Lower lobe of right lung (tissue), 2 donors: Measurements from ENCODE around the gene GADD45GIP1. TPM values are rescaled to one million over a fixed set of nuclear protein-coding genes. Genes with fewer than 3 reads are reported as not detected.

Source experiments
- ATAC-seq, 2 donors: fragments of 200-7000 bp; cut with Tn5 transposase; one replicate each; pipeline ENCODE4 v1.9.1; 2020 to 2022; ENCODE audit warnings: mild to moderate bottlenecking in 2 of 2, moderate library complexity in 2 of 2
- DNase-seq: peaks from one replicate; pipeline ENCODE4 v3.0.0-alpha.2; 2020
- H3K27ac ChIP-seq: fragments of 200-600 bp; one replicate; pipeline ENCODE4 v1.8.0; 2022
- H3K27me3 ChIP-seq: fragments of 200-600 bp; one replicate; pipeline ENCODE4 v1.8.0; 2022; ENCODE audit warnings: low read depth
- H3K36me3 ChIP-seq: fragments of 200-600 bp; one replicate; pipeline ENCODE4 v1.8.0; 2022; ENCODE audit warnings: mild to moderate bottlenecking
- H3K4me1 ChIP-seq: fragments of 200-600 bp; one replicate; pipeline ENCODE4 v1.8.0; 2022
- H3K4me3 ChIP-seq: fragments of 200-600 bp; one replicate; pipeline ENCODE4 v1.8.0; 2022; ENCODE audit warnings: mild to moderate bottlenecking
- H3K9me3 ChIP-seq: fragments of 200-600 bp; one replicate; pipeline ENCODE4 v1.8.0; 2022
- CTCF ChIP-seq: fragments of 200-600 bp; IDR thresholded peaks from one replicate; pipeline ENCODE4 v1.8.0; 2022; ENCODE audit warnings: antibody characterized with exemption, mild to moderate bottlenecking
- intact Hi-C: fragments of 100-400 bp; cut with DNase I; formaldehyde crosslinking; loops from one replicate; pipeline ENCODE4 v1.11.0; 2022
- microRNA-seq: library from miRNA; unstranded; fragments of <30 nt; microRNA quantifications from one replicate; pipeline ENCODE4 v1.2.0, GENCODE V29; 2020; ENCODE audit warnings: borderline number of aligned reads
- total RNA-seq: library from RNA; stranded (reverse); fragmentation: NEBNext Ultra II Directional; extraction: Animal tissue kit (Norgen Biotek cat#: 25700); gene quantifications from one replicate; pipeline ENCODE4 v1.2.1, GENCODE V29; 2021
- donor health status: DM: no; HTN: yes; CAD: no; lungs with severe emphysema.

Gene GADD45GIP1
- total RNA-seq, 1 donor from 2014 or later, result 14.8 TPM

GRCh38 chr19:12912571-12912970 lies 44.5 kb downstream of the GADD45GIP1 start:
- Histone ChIP-seq H3K9me3 (no peaks in the 10 kb centered on the region), H3K27me3 (no peaks in the 10 kb centered on the region), H3K4me1 (peaks cover 22% of the 10 kb centered on the region), H3K4me3 (peak overlapping the region; percentile 28), H3K36me3 (no peaks in the 10 kb centered on the region), H3K27ac (peak overlapping the region; percentile 65)
- TF ChIP-seq CTCF, result no peak
- ATAC-seq (no peak), DNase-seq (no peak)
- intact Hi-C loops, result no loop called here

DNA sequence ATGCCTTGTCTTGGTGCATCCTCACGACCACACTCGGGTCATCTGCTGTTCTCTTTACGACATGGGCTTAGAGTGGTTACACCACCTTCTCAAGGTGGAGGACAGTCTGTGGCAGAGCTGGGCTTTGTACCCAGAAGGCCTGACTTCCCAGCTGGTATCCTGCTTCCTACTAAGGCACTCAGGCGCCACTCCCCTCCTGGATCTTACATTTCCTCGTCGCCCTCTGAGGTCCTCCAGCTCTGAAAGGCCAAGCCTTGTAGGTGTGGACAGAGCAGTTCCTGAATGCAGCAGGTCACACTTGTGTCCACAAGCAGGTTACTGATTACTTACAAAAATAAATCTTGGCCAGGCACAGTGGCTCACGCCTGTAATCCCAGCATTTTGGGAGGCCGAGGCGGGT lies 49.9 kb downstream of the GADD45GIP1 start:
- peak; percentile 71 to 84 for ATAC-seq

More for the DNA sequence above, 49.9 kb downstream of the GADD45GIP1 start:
- DNase-seq, result no peak
- intact Hi-C loops, result no loop called here
- Histone ChIP-seq H3K27ac (no peak overlapping the region), H3K27me3 (no peaks in the 10 kb centered on the region), H3K4me3 (no peak overlapping the region), H3K36me3 (no peaks in the 10 kb centered on the region), H3K9me3 (no peaks in the 10 kb centered on the region), H3K4me1 (peaks cover under 1% of the 10 kb centered on the region)
- TF ChIP-seq CTCF, result no peak

Small RNAs within 50 kb of the gene (microRNA-seq; reads per million reads assigned to microRNA genes)
- not detected for gene MIR5695
- gene MIR6515, result not detected

Other genes with a start within 250 kb of the GADD45GIP1 start
- 42.7 TPM for gene TNPO2, start 233.3 kb downstream of the GADD45GIP1 start, total RNA-seq
- gene TRIR, start 222.5 kb downstream of the GADD45GIP1 start, total RNA-seq, result 154 TPM
- 57.5 TPM for gene GET3, start 219.7 kb downstream of the GADD45GIP1 start, total RNA-seq
- gene BEST2, start 205.4 kb downstream of the GADD45GIP1 start, total RNA-seq, result not detected
- 57.5 TPM for gene HOOK2, start 181.7 kb downstream of the GADD45GIP1 start, total RNA-seq
- gene JUNB, start 165.7 kb downstream of the GADD45GIP1 start, total RNA-seq, result 131 TPM
- gene PRDX2, start 155.4 kb downstream of the GADD45GIP1 start, total RNA-seq, result 101 TPM
- gene THSD8, start 155.2 kb downstream of the GADD45GIP1 start, total RNA-seq, result 1.5 TPM
- gene RNASEH2A, start 150.6 kb downstream of the GADD45GIP1 start, total RNA-seq, result 10.9 TPM
- not detected for gene RTBDN, start 122.6 kb downstream of the GADD45GIP1 start, total RNA-seq
- gene MAST1, start 118.7 kb downstream of the GADD45GIP1 start, total RNA-seq, result 0.15 TPM
- gene DNASE2, start 75.8 kb downstream of the GADD45GIP1 start, total RNA-seq, result 101 TPM
- gene KLF1, start 70.0 kb downstream of the GADD45GIP1 start, total RNA-seq, result 0.24 TPM
- gene GCDH, start 66.1 kb downstream of the GADD45GIP1 start, total RNA-seq, result 23.9 TPM
- not detected for gene SYCE2, start 37.9 kb downstream of the GADD45GIP1 start, total RNA-seq
- gene FARSA, start 23.5 kb downstream of the GADD45GIP1 start, total RNA-seq, result 44.4 TPM
- gene CALR, start 18.6 kb downstream of the GADD45GIP1 start, total RNA-seq, result 872 TPM
- 93.3 TPM for gene RAD23A, start 11.4 kb downstream of the GADD45GIP1 start, total RNA-seq
- 0.32 TPM for gene DAND5, start 12.4 kb upstream of the GADD45GIP1 start, total RNA-seq
- 146 TPM for gene NFIX, start 38.3 kb upstream of the GADD45GIP1 start, total RNA-seq
- 27.2 TPM for gene LYL1, start 145.6 kb upstream of the GADD45GIP1 start, total RNA-seq
- 29.3 TPM for gene TRMT1, start 159.5 kb upstream of the GADD45GIP1 start, total RNA-seq
- 35.2 TPM for gene NACC1, start 161.0 kb upstream of the GADD45GIP1 start, total RNA-seq
- gene STX10, start 193.2 kb upstream of the GADD45GIP1 start, total RNA-seq, result 82.7 TPM
- gene IER2, start 193.2 kb upstream of the GADD45GIP1 start, total RNA-seq, result 80.2 TPM